Neural cell (in vitro differentiated cells): Measurements from ENCODE around the gene OXSR1. TPM values are rescaled to one million over a fixed set of nuclear protein-coding genes. Genes with fewer than 3 reads are reported as not detected.
"Not testable (repeated sequence)": the region's sequence is repeated elsewhere in the genome, so short reads cannot be mapped to it uniquely, and the experiment has no call there.

Source experiments
- H2AFZ ChIP-seq: fragments of 200-600, 300-800 bp; sonication (generic), shearing (Covaris generic); 2 replicates; pipeline ENCODE4 v1.6.0; 2014; ENCODE audit warnings: low read depth, mild to moderate bottlenecking, antibody characterized with exemption, low read length, moderate library complexity
- H3F3A ChIP-seq: fragments of 200-600 bp; shearing (Covaris generic); 2 replicates; pipeline ENCODE4 v1.6.1; 2016; ENCODE audit warnings: mild to moderate bottlenecking, moderate library complexity, mixed read lengths, antibody characterized with exemption, low read length; ENCODE audit not compliant: insufficient read depth, poor library complexity, severe bottlenecking
- H3K27ac ChIP-seq: fragments of 200-600, 300-800 bp; sonication (generic), shearing (Covaris generic); 2 replicates; pipeline ENCODE4 v1.5.1; 2014; ENCODE audit warnings: mild to moderate bottlenecking, low read length, moderate library complexity
- H3K27me3 ChIP-seq: fragments of 300-800, 200-600 bp; sonication (generic), shearing (Covaris generic); 2 replicates; pipeline ENCODE4 v1.6.0; 2014; ENCODE audit warnings: mild to moderate bottlenecking, low read depth, low read length, moderate library complexity; ENCODE audit not compliant: insufficient read depth
- H3K36me3 ChIP-seq: fragments of 300-800, 200-600 bp; sonication (generic), shearing (Covaris generic); 2 replicates; pipeline ENCODE4 v1.5.1; 2014; ENCODE audit warnings: mild to moderate bottlenecking, antibody characterized with exemption, low read length, moderate library complexity; ENCODE audit not compliant: insufficient read depth
- H3K4me2 ChIP-seq: fragments of 300-800, 200-600 bp; sonication (generic), shearing (Covaris generic); 2 replicates; pipeline ENCODE4 v1.6.0; 2014; ENCODE audit warnings: mild to moderate bottlenecking, low read length
- H3K4me3 ChIP-seq: fragments of 300-800, 200-600 bp; sonication (generic), shearing (Covaris generic); 2 replicates; pipeline ENCODE4 v1.5.1; 2014; ENCODE audit warnings: mild to moderate bottlenecking, low read length, moderate library complexity
- H3K79me2 ChIP-seq: fragments of 200-600 bp; shearing (Covaris generic); replicated peaks from 2 replicates; pipeline ENCODE4 v1.6.0; 2014; ENCODE audit warnings: mild to moderate bottlenecking, low read length, moderate library complexity; ENCODE audit not compliant: insufficient read depth
- H3K9ac ChIP-seq: fragments of 300-800, 200-600 bp; sonication (generic), shearing (Covaris generic); 2 replicates; pipeline ENCODE4 v1.6.1; 2016; ENCODE audit warnings: mild to moderate bottlenecking, low read length, mixed read lengths
- H3K9me2 ChIP-seq: fragments of 200-600 bp; shearing (Covaris generic); 2 replicates; pipeline ENCODE4 v1.6.1; 2016; ENCODE audit warnings: mild to moderate bottlenecking, low read length, mixed read lengths; ENCODE audit not compliant: insufficient read depth
- H3K9me3 ChIP-seq: fragments of 200-600, 300-800 bp; sonication (generic), shearing (Covaris generic); 2 replicates; pipeline ENCODE4 v1.6.1; 2016; ENCODE audit warnings: mild to moderate bottlenecking, mixed run types, low read length, moderate library complexity, mixed read lengths
- H4K20me1 ChIP-seq: fragments of 200-600 bp; shearing (Covaris generic); 2 replicates; pipeline ENCODE4 v1.6.1; 2016; ENCODE audit warnings: mild to moderate bottlenecking, mixed run types; ENCODE audit not compliant: insufficient read depth
- CTCF ChIP-seq: fragments of 450-650 bp; IDR thresholded peaks from 2 replicates; pipeline ENCODE4 v1.5.1; 2014; ENCODE audit warnings: antibody characterized with exemption, mild to moderate bottlenecking, moderate library complexity; ENCODE audit not compliant: poor library complexity, severe bottlenecking
- EP300 ChIP-seq: fragments of 450-650 bp; conservative IDR thresholded peaks from 2 replicates; pipeline ENCODE4 v1.6.1; 2014; ENCODE audit warnings: antibody characterized with exemption, mild to moderate bottlenecking, moderate library complexity; ENCODE audit not compliant: poor library complexity, severe bottlenecking
- EZH2 ChIP-seq: fragments of 200-600, 300-800 bp; shearing (Covaris generic), sonication (generic); IDR thresholded peaks from 2 replicates; pipeline ENCODE4 v1.6.1; 2014; ENCODE audit warnings: antibody characterized with exemption, low read length, borderline replicate concordance, mild to moderate bottlenecking; ENCODE audit not compliant: insufficient read depth, poor library complexity, severe bottlenecking
- MXI1 ChIP-seq: fragments of 450-650 bp; conservative IDR thresholded peaks from 2 replicates; pipeline ENCODE4 v1.6.1; 2014; ENCODE audit warnings: antibody characterized with exemption, mild to moderate bottlenecking; ENCODE audit not compliant: poor library complexity, severe bottlenecking
- POLR2AphosphoS5 ChIP-seq: IDR thresholded peaks from 2 replicates; pipeline ENCODE4 v1.6.1; 2012
- RAD21 ChIP-seq: fragments of 450-650 bp; conservative IDR thresholded peaks from 2 replicates; pipeline ENCODE4 v1.6.1; 2014; ENCODE audit warnings: antibody characterized with exemption, mild to moderate bottlenecking, moderate library complexity
- REST ChIP-seq: IDR thresholded peaks from 2 replicates; pipeline ENCODE4 v1.6.1; 2012; ENCODE audit warnings: borderline replicate concordance
- SMC3 ChIP-seq: fragments of 450-650 bp; conservative IDR thresholded peaks from 2 replicates; pipeline ENCODE4 v1.6.1; 2014; ENCODE audit warnings: antibody characterized with exemption, mild to moderate bottlenecking, moderate library complexity; ENCODE audit not compliant: poor library complexity
- TAF1 ChIP-seq: IDR thresholded peaks from 2 replicates; pipeline ENCODE4 v1.6.1; 2012; ENCODE audit warnings: low read depth
- polyA plus RNA-seq: library from polyadenylated mRNA; depleted of rRNA; stranded (reverse); fragments of >200 nt; gene quantifications from 2 replicates; pipeline ENCODE4 v1.2.3, GENCODE V29; 2014

Gene OXSR1
- polyA plus RNA-seq, 1 donor from 2014 or later, result 50.8 TPM

DNA sequence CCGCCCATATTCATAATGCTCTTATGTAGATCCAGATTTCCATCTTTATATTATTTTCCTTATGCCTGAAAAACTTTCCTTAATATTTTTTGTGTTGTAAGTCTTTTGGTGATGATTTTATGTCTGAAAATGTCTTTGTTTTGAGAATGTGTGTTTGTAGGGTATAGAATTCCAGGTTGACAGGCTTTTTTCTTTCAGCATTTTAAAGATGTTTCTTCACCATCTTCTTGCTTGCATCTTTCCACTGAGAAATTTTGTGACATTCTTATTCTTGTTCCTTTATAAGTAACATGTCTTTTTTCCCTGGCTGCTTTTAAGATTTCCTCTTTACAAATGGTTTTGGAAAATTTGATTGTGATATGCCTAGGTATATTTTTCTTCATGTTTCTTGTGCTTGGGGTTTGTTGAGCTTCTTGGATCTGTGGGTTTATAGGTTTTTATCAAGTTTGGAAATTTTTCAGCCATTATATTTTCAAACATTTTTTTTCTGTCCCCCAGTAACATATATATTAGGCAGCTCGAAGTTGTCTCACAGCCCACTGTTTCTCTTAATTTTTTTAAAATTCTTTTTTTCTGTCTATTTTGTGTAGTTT lies 73.2 kb downstream of the OXSR1 start:
- H3K36me3 ChIP-seq, result no peaks in the 10 kb centered on the region
- TF ChIP-seq EP300, result no peak
- H3K9me2 ChIP-seq, result no peaks in the 10 kb centered on the region
- no peaks in the 10 kb centered on the region for H3K79me2 ChIP-seq
- H3K9me3 ChIP-seq, result no peaks in the 10 kb centered on the region
- H4K20me1 ChIP-seq, result no peaks in the 10 kb centered on the region
- no peaks in the 10 kb centered on the region for H3F3A ChIP-seq
- H3K27me3 ChIP-seq, result no peaks in the 10 kb centered on the region
- H3K27ac ChIP-seq, result no peak overlapping the region
- no peak overlapping the region for H3K9ac ChIP-seq
- no peak overlapping the region for H3K4me2 ChIP-seq
- H3K4me3 ChIP-seq, result no peak overlapping the region
- no peak overlapping the region for H2AFZ ChIP-seq

GRCh38 chr3:38242812-38243211 lies 77.5 kb downstream of the OXSR1 start:
- not testable (repeated sequence) for H3K36me3 ChIP-seq, H2AFZ ChIP-seq, H3K4me3 ChIP-seq, H3K79me2 ChIP-seq, H3K9me2 ChIP-seq, H4K20me1 ChIP-seq, H3K27ac ChIP-seq, H3K9me3 ChIP-seq, H3F3A ChIP-seq, H3K4me2 ChIP-seq, H3K9ac ChIP-seq, H3K27me3 ChIP-seq

DNA sequence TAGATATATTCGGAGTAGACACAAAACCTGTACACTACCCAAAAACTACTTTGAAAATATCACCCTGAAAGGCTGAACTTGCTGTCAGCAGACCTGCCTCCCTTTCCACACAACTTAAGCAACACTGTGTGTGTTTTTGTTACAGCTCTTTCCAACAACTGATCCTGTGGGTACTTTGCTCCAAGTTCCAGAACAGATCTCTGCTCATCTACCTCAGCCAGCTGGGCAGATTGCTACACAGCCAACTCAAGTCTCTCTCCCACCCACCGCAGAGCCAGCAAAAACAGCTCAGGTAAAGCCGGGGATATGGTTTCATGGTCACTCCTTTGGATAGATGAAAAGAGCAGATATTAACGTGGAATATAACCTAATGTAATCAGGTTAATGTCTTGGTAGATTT lies 80.6 kb downstream of the OXSR1 start:
- Histone ChIP-seq H3K9ac (no peak overlapping the region), H3K36me3 (peaks cover 3% of the 10 kb centered on the region), H3K27ac (no peak overlapping the region), H4K20me1 (no peaks in the 10 kb centered on the region), H3K9me2 (no peaks in the 10 kb centered on the region), H3K4me2 (no peak overlapping the region), H3K27me3 (no peaks in the 10 kb centered on the region), H3K9me3 (no peaks in the 10 kb centered on the region), H2AFZ (no peak overlapping the region), H3K4me3 (no peak overlapping the region), H3K79me2 (no peaks in the 10 kb centered on the region), H3F3A (no peaks in the 10 kb centered on the region)
- TF ChIP-seq EP300, result no peak
- no peak for TF ChIP-seq CTCF
- no peak for TF ChIP-seq EZH2
- TF ChIP-seq REST, result no peak
- TF ChIP-seq RAD21, result no peak
- no peak for TF ChIP-seq SMC3
- no peak for TF ChIP-seq MXI1
- no peak for TF ChIP-seq TAF1
- no peak for TF ChIP-seq POLR2AphosphoS5
